Keratinocyte (primary cell): Measurements from ENCODE around the gene WDR74. TPM values are rescaled to one million over a fixed set of nuclear protein-coding genes. Genes with fewer than 3 reads are reported as not detected.

ENCODE experiments used
- DNase-seq: peaks from one replicate; pipeline ENCODE4 v3.0.0-alpha.2; 2011; ENCODE audit warnings: low read depth, missing footprints, low spot score
- FAIRE-seq: peaks from 2 replicates; lab custom pipeline; 2011; peaks lifted over from hg19 to GRCh38; lab: Jason Lieb, UNC
- H2AFZ ChIP-seq: 2 replicates; pipeline ENCODE4 v1.6.0; 2012; ENCODE audit warnings: low read length, control low read depth, inconsistent platforms; ENCODE audit not compliant: control insufficient read depth
- H3K27ac ChIP-seq: 2 replicates; pipeline ENCODE4 v1.5.1; 2011; ENCODE audit warnings: low read length; ENCODE audit not compliant: control insufficient read depth, insufficient read depth
- H3K27me3 ChIP-seq: 3 replicates; pipeline ENCODE4 v1.6.0; 2011; ENCODE audit warnings: low read length; ENCODE audit not compliant: control insufficient read depth, insufficient read depth; ENCODE audit errors: extremely low read depth
- H3K36me3 ChIP-seq, 2 experiments: 2 replicates in 1 of 2; 3 replicates in 1 of 2; pipeline ENCODE4 v1.5.1; 2011; ENCODE audit warnings: low read length in 2 of 2, mild to moderate bottlenecking in 1 of 2; ENCODE audit not compliant: control insufficient read depth in 2 of 2, insufficient read depth in 2 of 2; ENCODE audit errors: extremely low read depth in 1 of 2
- H3K4me1 ChIP-seq: 3 replicates; pipeline ENCODE4 v1.5.1; 2011; ENCODE audit warnings: low read length; ENCODE audit not compliant: control insufficient read depth, insufficient read depth; ENCODE audit errors: extremely low read depth
- H3K4me2 ChIP-seq: 3 replicates; pipeline ENCODE4 v1.6.0; 2011; ENCODE audit warnings: low read depth, low read length; ENCODE audit not compliant: control insufficient read depth, insufficient read depth; ENCODE audit errors: extremely low read depth
- H3K4me3 ChIP-seq, 3 experiments: fragments of 200-600 bp in 1 of 3; sonication (generic) in 1 of 3; 2 replicates in 2 of 3; 3 replicates in 1 of 3; pipeline ENCODE4 v1.5.1; 2011 to 2016; ENCODE audit warnings: low read length in 3 of 3, mild to moderate bottlenecking in 3 of 3, control low read depth in 2 of 3, inconsistent platforms in 1 of 3, low read depth in 1 of 3, mixed read lengths in 1 of 3, mixed run types in 1 of 3, moderate library complexity in 1 of 3; ENCODE audit not compliant: control insufficient read depth in 2 of 3, insufficient read depth in 2 of 3; ENCODE audit errors: extremely low read depth in 1 of 3
- H3K79me2 ChIP-seq: 2 replicates; pipeline ENCODE4 v1.6.0; 2012; ENCODE audit warnings: low read length; ENCODE audit not compliant: control insufficient read depth, insufficient read depth
- H3K9ac ChIP-seq: 3 replicates; pipeline ENCODE4 v1.6.0; 2011; ENCODE audit warnings: low read length; ENCODE audit not compliant: control insufficient read depth, insufficient read depth; ENCODE audit errors: extremely low read depth
- H3K9me1 ChIP-seq: 3 replicates; pipeline ENCODE4 v1.6.0; 2011; ENCODE audit warnings: low read length; ENCODE audit not compliant: control insufficient read depth, insufficient read depth; ENCODE audit errors: extremely low read depth
- H3K9me3 ChIP-seq: 2 replicates; pipeline ENCODE4 v1.5.1; 2012; ENCODE audit warnings: low read depth, low read length; ENCODE audit not compliant: control insufficient read depth
- H4K20me1 ChIP-seq: 3 replicates; pipeline ENCODE4 v1.6.0; 2011; ENCODE audit warnings: low read length; ENCODE audit not compliant: control insufficient read depth, insufficient read depth; ENCODE audit errors: extremely low read depth
- CTCF ChIP-seq, 3 experiments: IDR thresholded peaks in 1 of 3; conservative IDR thresholded peaks in 1 of 3; optimal IDR thresholded peaks in 1 of 3; 2 replicates in 2 of 3; 3 replicates in 1 of 3; pipeline versions ENCODE3 to v1.5.1; 2011; ENCODE audit warnings: low read length in 3 of 3, mild to moderate bottlenecking in 3 of 3, moderate library complexity in 2 of 3, control low read depth in 1 of 3, inconsistent platforms in 1 of 3; ENCODE audit not compliant: insufficient read depth in 2 of 3; ENCODE audit errors: extremely low read depth in 1 of 3
- EZH2 ChIP-seq: IDR thresholded peaks from one replicate; pipeline ENCODE4 v1.6.1; 2012; ENCODE audit warnings: inconsistent platforms, mild to moderate bottlenecking, low read length, moderate library complexity
- dilution Hi-C: fragments of 300-500 bp; cut with MboI; formaldehyde crosslinking; loops from one replicate; pipeline ENCODE4 v1.7.0; 2020; ENCODE audit warnings: low sequenced_read_pairs; ENCODE audit not compliant: extremely low pct_ligation_motif_present
- polyA plus RNA-seq, 5 experiments: library from polyadenylated mRNA; depleted of rRNA in 3 of 5; stranded (reverse) in 3 of 5; stranded (forward) in 1 of 5; unstranded in 1 of 5; fragments of >200 nt; gene quantifications; 1 replicate in 1 of 5; 2 replicates in 3 of 5; 3 replicates in 1 of 5; pipeline versions ENCODE4 v1.2.1 to v1.2.3, GENCODE V29; 2011 to 2012; ENCODE audit warnings: missing spikeins in 2 of 5, low read depth in 1 of 5, low replicate concordance in 1 of 5

WDR74 gene
- polyA plus RNA-seq, 1 donor (not counting 4 experiments of a cell fraction or from before 2014, with no cell fraction given): 44.5 TPM

GRCh38 chr11:62816557-62816956 is 22.8 kb downstream of the WDR74 start:
- H3K27ac ChIP-seq: no peak overlapping the region
- H3K36me3 ChIP-seq: peaks cover 2 to 7% of the 10 kb centered on the region in 2 experiments
- no peaks in the 10 kb centered on the region for H3K79me2 ChIP-seq
- H3K4me2 ChIP-seq: no peak overlapping the region
- TF ChIP-seq CTCF (optimal IDR thresholded peaks at IDR 0.05 in 1 of 3, IDR thresholded peaks at IDR 0.05 in 1 of 3, conservative IDR thresholded peaks at IDR 0.05 in 1 of 3; ENCODE audit: extremely low read depth in 1 of 3, insufficient read depth in 2 of 3, low read length in 3 of 3) (no peak), EZH2 (no peak)
- no peaks in the 10 kb centered on the region for H3K9me3 ChIP-seq
- DNase-seq (no peak), FAIRE-seq (no peak)
- no peak overlapping the region for H3K4me3 ChIP-seq
- dilution Hi-C loops: no loop called here
- H4K20me1 ChIP-seq: no peaks in the 10 kb centered on the region
- H3K9me1 ChIP-seq: no peaks in the 10 kb centered on the region
- H3K9ac ChIP-seq: no peak overlapping the region
- no peaks in the 10 kb centered on the region for H3K4me1 ChIP-seq
- H2AFZ ChIP-seq: no peak overlapping the region
- H3K27me3 ChIP-seq: no peaks in the 10 kb centered on the region

- no peaks in the 10 kb centered on the region for H3K9me3 ChIP-seq
- no peak overlapping the region for H2AFZ ChIP-seq
- peaks cover 3% of the 10 kb centered on the region for H3K4me1 ChIP-seq
- H3K9ac ChIP-seq: no peak overlapping the region
- H4K20me1 ChIP-seq: no peaks in the 10 kb centered on the region
- no peak overlapping the region for H3K4me2 ChIP-seq
- no peaks in the 10 kb centered on the region for H3K27me3 ChIP-seq
- DNase-seq (no peak), FAIRE-seq (no peak)
- H3K79me2 ChIP-seq: no peaks in the 10 kb centered on the region
- no peaks in the 10 kb centered on the region for H3K9me1 ChIP-seq
- H3K36me3 ChIP-seq: peaks cover 2 to 4% of the 10 kb centered on the region in 2 experiments
- H3K4me3 ChIP-seq: no peak overlapping the region
- TF ChIP-seq EZH2 (no peak), CTCF (optimal IDR thresholded peaks at IDR 0.05 in 1 of 3, IDR thresholded peaks at IDR 0.05 in 1 of 3, conservative IDR thresholded peaks at IDR 0.05 in 1 of 3; ENCODE audit: extremely low read depth in 1 of 3, insufficient read depth in 2 of 3, low read length in 3 of 3) (no peak)
- dilution Hi-C loops: no loop called here
- H3K27ac ChIP-seq: no peak overlapping the region
These were observed 27.7 kb downstream of the WDR74 start for GRCh38 chr11:62811659-62812058.
